Measurements from ENCODE around the gene MYOM1.
A peak's percentile ranks its signal among the peaks of the same experiment; 100 is the strongest.

DNA sequence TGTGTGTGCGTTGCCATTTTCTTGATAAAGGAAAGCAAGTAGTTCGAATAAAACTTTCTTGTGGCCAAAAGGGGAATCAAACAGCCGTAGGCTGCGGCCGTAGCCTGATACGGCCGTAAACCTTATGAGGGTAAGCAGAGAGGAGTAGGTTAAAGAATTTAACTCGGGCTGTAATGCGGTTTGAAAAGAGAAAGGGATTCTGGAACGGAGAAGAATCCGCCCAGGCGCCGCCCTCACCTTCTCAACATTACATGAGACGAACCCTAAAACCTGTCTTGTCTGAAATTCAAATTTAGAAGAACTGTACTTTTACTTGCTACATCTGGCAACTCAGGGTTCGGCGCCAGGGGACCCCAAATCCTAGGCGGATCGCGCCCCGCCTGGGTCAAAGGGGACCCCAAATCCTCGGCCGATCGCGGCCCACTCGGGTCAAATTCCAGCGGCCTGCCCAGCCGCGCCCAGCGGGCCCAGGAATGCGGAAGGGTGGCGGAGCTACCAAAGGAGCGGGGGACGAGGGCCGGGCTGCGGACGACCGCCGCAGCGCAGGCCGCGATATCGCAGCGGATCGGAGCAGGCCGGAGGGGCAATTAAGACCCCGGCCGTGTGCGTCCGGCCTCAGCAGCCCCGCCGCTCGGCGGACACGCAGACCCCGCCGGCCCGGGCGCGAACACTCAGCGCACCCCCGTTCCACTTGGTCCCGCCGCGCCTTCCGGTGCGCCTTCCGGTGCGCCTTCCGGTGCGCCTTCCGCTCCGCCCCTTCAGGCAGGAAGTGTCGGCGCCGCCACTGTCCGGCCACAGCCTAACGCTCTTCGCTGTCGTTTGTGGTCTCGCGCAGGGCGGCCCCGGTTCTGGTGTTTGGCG, 41.8 kb upstream of the MYOM1 start, which contains the start of gene MYL12B:
- TF ChIP-seq EZH2 (IDR thresholded peaks at IDR 0.05; ENCODE audit: borderline replicate concordance, low read length): no peak
- TF ChIP-seq, protein P1, sequence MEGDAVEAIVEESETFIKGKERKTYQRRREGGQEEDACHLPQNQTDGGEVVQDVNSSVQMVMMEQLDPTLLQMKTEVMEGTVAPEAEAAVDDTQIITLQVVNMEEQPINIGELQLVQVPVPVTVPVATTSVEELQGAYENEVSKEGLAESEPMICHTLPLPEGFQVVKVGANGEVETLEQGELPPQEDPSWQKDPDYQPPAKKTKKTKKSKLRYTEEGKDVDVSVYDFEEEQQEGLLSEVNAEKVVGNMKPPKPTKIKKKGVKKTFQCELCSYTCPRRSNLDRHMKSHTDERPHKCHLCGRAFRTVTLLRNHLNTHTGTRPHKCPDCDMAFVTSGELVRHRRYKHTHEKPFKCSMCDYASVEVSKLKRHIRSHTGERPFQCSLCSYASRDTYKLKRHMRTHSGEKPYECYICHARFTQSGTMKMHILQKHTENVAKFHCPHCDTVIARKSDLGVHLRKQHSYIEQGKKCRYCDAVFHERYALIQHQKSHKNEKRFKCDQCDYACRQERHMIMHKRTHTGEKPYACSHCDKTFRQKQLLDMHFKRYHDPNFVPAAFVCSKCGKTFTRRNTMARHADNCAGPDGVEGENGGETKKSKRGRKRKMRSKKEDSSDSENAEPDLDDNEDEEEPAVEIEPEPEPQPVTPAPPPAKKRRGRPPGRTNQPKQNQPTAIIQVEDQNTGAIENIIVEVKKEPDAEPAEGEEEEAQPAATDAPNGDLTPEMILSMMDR (conservative IDR thresholded peaks at IDR 0.05 in 1 of 2, IDR thresholded peaks at IDR 0.05 in 1 of 2; ENCODE audit: extremely low read depth in 1 of 2, insufficient read depth in 1 of 2, low read depth in 1 of 2, low read length in 2 of 2): peak in 1 of 2 donors; percentile 8

Measured in mammary epithelial cell (primary cell).